Loucy (cell line): ENCODE measurements around the gene GRB7.

ENCODE experiments used
- CTCF ChIP-seq: fragments of 200-600 bp; sonication (generic); conservative IDR thresholded peaks from 2 replicates; pipeline ENCODE4 v1.5.1; 2014; ENCODE audit warnings: mild to moderate bottlenecking, antibody characterized with exemption, low read length
- EZH2phosphoT487 ChIP-seq: fragments of 200-600 bp; IDR thresholded peaks from 2 replicates; pipeline ENCODE4 v1.6.1; 2018; ENCODE audit warnings: antibody characterized with exemption, mild to moderate bottlenecking, moderate library complexity, borderline replicate concordance

GRCh38 chr17:39688945-39689344 is 48.8 kb upstream of the GRB7 start:
- TF ChIP-seq CTCF (no peak), EZH2phosphoT487 (no peak)
